Stimulated activated CD8-positive, alpha-beta memory T cell treated with anti-CD3 and anti-CD28 coated beads, Interleukin-12 subunit alpha, Interleukin-12 subunit beta, amount 100 ng/mL, for 4 hours (primary cell): ENCODE results near the gene CEP164.
A peak's percentile ranks its signal among the peaks of the same experiment; 100 is the strongest.

Source experiments
- DNase-seq: peaks from one replicate; pipeline ENCODE4 v3.0.0-alpha.2; 2020; ENCODE audit warnings: low read depth

Gene CEP164

DNA sequence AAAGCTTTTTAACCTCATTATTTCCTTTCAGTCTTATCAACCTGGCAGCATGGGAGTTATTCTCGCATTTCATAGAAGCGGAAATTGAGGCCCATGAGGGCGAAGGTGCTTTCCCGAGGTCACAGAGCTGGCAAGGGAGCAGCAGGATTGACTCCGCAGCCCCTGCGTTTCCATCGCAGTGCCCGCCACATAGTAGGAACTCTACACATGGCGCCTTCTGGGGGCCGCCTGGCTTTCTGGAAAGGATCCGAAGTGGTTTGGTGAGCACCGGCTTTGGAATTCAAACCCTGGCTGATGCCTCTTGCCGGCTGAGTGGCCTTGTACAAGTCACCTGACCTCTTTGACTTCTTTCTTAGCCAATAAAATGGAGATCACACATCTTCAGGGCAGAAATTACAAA is 93.4 kb downstream of the CEP164 start:
- no peak for DNase-seq

DNA sequence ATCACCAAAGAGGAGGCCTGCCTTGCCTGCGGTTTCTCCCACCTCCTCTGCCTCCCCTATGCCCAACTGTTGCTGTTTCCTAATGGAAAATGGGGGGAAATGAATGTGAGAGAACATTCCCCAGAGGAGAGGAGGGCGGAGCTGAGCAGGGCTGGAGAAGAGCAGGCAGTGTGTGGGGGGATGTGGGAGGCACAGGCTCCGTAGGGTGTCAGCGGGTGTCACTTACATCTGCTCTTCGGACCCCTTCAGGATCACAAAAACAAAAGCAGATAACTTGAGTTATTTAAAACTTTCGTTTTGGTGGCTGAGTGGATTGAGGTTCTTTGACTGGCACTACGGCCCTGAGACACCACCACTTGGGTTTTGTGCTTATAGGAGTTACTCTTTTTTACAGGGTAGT is 93.8 kb downstream of the CEP164 start:
- DNase-seq = no peak

DNA sequence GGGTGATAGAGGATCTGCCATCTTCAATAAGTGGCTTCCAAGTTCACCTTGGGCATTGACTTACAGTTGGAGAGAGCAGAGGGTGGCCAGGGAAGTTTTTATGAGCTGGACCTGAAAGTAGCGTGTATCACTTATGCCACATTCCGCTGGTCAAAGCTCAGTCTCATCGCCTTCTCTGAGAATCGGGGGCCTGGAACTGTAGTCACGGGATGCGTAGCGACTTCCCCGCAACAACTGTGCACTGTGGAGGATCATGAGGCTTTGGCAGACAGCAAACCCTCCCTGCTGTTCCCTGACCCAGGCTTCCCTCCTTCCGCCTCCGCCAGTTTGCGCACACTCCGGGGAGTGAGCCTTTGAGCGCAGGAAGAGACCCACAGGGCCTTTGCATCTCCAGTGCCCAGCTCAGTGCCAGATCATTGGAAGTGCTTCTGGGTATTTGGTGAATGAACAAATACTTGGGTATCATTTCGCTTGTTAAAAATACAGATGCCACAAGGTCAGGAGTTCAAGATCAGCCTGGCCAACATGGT is 95.5 kb downstream of the CEP164 start:
- DNase-seq = no peak

DNA sequence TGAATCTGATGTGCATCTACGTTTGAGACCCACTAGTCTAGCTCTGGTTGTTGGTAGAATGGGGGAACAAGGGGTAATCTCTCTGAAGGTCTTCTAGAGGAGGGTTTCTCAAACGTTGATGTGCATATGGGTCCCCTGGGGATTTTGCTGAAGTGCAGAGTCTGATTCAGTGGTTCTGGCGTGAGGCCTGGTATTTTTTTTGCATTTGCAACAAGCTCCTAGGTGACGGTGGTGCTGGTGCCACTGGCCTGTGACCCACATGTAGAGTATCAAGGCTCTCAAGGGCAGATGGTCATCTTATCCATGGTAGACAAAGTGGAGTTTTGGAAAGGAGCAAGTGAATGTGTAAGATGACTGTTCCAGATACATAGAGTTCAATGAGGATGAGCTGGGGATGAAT is 97.1 kb downstream of the CEP164 start:
- no peak for DNase-seq

DNA sequence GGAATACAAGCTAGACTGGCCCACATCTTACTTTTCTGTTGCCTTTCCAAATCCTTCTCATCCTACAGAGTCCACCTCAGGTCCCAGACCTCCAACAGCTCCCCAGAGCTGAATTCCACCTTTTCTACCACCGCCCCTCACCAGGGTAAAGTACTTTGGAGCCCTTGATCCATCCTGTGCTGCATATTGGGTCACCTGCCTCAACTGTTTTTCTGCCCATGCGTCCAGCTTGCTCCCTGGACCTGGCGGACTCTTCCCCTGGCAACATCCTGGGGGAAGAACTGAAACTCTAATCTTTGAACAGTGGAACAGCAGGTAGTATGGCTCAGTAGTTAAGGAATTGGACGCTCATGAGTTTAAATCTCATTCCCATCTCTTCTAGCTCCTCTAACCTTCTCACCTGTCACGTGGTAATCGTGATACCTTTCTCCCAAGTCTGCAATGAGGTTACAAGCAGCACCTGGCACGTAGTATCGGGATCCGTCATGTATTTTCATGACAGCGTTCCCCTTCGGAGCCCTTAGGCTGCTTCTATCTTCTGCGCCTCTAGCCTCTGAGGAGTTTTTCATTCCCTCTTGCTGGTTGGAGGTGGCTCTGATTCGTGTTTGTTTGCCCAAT is 98.1 kb downstream of the CEP164 start:
- no peak for DNase-seq

DNA sequence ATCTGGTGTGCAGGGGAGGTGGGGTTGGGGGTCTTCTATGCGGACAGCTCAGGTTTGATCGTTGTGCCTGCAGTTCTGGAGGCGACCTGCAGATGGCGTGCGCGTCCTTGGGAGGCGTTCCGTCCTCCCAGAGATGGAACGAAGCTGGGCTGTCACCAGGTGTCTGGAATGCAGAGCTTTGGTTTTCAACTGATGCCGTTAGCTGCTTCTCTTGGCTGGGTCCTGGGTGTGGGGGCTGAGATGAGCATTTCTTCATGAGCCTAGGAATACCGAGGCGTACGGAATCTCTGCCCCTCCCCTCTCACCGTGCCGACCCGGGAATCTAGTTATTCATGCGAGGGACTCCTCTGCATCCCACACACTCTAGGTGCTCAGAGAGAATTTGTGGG is 98.6 kb downstream of the CEP164 start:
- DNase-seq = peak; percentile 37

DNA sequence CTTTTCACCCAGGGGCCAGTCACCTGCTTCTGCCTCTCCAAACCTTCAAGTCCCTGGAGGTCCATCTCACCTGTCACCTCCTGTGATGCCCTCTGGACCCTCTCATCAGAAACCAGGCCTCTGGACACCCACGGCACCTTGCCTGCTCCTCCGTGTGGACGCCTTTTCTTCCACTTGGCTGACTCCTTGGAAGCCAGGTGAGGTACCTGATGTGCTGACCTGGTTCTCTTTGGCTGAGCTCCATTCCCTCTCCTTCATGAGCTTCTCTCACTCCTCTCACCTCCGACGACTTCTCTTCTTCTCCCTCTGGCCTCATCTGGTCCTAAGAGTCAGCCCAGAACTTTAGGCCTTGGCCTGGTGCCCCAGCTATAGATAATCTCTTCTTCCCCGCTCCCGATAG is 99.3 kb downstream of the CEP164 start:
- no peak for DNase-seq

DNA sequence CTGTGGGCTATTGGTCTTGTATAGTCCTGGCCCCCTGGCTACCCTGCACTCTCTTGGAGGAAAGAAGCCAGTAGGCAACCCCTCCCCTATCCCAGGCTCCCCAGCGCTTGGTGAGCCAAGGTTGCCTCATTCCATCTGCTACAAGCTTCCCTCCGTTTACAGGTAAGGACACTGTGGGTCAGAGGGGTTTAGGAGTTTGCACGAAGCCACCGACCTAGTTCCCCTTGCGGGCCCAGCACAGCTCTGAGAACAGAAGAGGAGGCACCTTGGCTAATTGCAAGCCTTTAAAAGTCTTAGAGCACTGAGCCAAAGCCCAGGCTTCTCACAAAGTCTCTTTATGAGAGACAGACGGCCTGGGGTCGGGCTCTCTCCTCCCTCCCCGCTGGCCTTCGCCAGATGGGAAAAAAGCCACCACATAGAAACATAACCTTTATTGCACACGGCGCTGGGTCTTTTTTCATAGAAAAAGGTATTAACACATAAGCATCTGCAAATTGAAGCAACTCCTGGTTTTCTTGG is 99.8 kb downstream of the CEP164 start:
- DNase-seq = no peak

DNA sequence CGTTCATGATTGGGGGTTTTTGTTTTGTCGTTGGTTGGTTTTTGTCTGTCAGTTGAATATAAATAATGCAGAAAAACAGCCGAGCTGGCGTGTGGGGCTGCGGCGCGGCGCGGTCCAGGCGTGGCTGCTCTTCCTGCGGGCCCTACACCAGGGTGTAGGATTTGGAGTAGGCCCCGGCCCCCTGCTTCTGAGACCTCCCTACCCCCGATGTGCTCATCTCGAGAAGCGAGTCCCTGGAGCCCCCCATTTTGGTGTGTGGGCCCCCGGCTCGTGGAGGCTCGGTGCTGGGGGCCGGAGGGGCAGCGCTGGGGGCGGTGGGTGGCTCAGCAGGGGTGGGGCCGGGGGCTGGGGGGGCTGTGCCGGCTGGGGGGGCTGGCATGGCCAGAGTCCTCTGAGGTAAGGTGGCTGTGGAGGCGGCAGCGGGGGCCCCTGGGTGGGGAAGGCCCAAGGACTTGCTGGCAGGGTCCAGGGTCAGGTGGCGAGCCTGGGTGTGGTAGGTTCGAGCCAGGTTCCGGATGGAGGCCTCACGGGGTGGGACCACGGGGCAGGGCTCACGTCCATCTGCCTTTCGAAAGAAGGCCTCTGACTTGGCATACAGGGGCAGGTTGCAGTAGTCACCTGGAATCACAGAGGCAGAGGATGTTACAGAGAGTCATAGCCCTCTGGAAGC is 100.7 kb downstream of the CEP164 start:
- no peak for DNase-seq

DNA sequence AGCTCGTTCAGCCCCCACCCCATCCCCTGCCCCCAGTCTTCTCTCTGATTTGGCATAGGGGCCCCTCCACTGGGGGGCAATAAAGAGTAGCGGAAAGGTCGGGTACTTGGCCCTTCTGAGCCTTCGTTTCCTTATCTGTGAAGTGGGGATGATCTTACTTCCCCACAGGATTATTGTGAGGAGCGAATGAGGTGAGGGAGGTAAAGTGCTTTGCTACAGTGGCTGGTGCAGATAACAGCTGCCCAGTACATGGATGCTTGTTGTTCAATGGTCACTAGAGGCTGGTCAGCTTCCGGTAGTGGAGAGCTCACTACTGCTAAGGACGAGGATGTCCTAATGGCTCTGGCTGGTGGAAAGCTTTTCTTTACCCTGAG is 101.2 kb downstream of the CEP164 start:
- no peak for DNase-seq

DNA sequence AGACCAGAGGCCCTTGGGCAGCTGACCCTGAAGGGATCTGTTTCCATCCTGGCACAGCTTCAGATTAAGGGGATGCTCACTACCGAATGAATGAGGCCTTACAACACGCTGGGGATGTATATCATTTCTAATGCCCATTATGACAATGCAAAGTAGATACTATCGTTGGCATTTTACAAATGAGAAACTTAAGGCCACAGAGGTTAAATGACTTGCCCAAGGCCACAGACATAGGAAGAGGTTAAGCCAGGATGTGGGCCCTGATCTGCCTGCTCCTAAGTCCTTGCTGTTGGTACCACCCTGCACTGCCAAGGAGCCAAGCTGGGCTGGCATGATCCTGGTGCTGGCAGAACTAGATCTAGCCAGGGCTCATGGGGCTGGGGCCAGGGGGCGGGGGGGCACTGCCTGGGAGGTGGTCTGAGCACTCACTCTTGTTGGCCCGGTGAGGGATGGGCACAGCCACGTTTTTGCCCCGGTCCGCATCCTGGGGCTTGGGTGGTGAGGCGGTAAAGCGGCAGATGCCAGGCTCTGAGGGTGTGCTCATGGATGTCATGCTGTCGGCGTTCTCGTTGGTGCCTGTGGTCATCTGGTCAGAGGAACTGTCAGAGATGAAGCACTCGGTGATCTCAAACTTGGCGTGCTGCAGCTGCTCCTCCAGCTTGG is 102.8 kb downstream of the CEP164 start:
- DNase-seq = no peak

DNA sequence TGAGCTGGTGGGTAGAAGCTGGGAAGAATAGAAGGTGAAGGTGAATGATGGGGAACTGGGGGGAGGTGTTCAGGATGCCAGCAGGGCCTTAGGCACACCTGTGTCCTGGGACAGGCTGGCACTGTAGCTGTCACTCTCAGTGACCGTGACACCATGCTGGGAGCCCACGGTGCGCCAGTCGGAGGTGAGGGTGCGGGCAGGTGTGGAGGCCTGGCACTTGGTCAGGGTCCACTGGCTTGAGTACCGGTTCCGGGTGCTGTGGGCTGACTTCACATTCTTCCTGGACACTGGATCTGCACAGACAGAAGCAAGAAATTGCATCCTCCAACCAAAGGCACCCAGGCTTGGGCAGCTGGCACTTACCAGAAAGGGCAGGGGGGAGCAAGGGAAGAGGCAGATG is 103.8 kb downstream of the CEP164 start:
- no peak for DNase-seq

DNA sequence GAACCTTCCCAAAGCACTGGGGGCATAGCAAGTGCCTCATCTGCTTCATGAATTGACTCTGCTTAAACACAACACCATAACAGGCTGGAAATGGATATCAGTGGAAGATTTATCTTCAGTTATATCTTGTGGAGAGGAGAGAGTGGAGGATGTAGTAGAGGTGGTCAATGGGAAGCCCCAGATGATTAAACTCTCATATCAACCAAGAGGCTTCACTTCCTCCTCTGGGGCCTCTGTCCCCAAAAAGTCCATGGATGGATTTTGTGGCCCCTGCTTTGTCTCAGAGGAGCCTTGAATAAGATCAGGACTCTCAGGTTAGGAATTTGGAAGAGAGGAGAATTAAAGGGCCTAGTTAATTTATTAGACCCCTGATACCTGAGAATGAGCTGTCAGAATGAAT is 106.1 kb downstream of the CEP164 start:
- no peak for DNase-seq

DNA sequence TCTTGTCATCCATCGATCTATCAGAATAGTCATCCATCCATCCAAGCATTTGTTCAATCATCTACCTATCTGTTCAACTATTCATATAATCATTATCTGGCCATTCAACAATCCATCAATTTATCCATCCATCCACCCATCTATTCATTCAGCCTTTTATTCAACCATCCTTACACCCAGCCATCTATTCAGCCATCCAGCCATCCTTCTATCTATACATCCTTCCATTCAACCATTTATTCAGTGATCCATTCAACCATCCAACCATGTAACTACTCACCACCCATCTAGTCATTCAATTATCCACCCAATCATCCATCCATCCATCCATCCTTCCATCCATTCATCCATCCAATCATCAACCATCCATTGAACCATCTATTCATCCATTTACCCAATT is 106.8 kb downstream of the CEP164 start:
- no peak for DNase-seq

DNA sequence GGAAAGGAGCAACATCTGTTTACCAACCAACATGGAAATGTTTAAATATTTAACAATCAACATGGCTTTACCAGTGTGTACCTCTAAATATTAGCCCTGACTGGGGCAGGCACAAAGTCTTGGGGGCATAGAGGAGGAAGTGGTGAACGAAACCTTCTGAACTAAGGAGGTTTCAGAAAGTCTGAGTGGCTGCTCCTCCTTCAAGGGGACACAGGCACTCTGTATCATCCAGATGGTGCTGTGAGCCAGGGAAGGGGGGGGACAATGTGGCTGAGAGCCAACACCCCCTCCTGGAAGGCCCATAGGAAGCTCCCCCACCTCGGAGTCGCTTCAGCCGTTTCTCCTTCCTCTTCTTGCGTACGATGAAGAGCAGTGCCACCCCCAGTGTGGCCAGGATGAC is 107.7 kb downstream of the CEP164 start:
- DNase-seq = no peak

DNA sequence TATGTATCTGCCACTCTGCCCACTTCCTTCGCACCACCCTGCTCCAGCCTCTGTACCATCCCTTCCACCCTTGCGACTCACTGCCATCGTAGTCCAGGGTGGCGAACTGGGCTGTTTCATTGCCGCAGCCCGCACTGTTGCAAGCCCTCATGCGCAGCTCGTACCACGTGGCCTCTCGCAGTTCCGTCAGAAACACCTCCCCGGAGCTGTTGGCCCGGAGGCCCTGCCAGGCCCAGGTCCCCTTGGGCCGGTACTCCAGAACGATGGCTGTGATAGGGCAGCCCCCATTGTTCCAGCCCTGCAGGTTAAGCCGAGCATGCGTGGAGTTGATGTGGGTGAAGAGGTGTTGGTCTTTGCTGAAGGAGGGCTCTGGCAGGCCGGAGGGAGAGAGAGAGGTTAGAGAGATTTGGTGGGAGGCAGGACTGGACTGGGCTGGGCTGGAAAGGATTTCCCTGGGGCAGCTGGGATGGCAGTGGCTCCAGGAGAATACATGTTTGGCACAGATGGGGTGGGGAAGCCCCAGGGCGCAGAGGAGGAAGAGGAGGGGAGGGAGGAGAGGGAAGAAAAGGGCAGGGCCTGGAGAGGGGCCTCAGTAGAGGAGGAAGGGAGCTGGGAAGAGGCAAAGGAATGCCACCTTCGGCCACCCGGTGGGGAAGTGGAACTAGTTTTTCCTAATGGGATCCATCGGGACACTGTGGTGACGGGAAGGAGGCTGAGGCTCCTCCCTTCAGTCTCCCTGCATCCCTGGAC is 109.6 kb downstream of the CEP164 start:
- DNase-seq = no peak

DNA sequence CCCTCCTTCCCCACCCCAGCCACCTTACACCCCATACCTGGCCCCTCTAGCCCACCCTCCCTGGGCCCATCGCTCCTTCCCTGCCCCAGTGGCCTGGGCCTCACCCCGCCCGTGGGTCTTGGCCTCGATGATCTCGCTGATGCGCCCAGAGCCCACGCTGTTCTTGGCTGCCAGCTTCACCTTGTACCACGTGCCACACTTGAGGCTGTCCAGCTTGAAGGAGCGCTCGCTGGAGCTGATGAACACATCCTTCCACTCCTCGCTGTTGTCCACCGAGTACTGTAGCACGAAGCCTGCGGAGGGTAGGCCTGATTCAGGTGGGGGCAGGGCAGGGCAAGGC is 110.1 kb downstream of the CEP164 start:
- no peak for DNase-seq

DNA sequence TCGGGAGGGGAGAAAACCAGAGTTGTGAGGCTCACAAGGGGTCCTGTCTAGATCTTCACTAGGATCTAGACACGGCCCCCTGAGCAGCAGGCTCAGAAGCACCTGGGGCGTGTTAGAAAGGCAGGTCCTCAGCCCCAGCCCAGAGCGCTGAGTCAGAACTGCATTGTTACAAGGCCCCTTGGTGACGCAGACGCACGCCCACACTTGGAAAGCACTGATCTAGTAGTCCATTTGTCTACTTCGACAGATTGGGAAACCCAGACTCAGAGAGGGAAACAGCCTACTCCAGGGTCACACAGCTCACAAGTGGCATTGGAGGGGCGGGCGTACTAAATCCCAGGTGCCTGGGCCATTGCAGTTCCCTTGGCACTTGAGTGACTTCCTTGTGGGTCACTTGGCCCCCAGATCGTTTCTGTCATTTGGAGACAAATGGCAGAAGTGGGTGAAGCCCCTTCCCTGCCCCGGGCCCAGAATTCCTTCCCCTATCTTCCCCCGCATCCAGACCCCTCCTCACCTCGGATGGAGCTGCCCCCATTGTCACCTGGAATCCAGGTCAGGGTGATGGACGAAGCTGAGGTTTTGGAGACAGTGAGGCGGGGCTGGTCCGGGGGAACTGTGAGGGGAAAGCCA is 110.8 kb downstream of the CEP164 start:
- DNase-seq = no peak

DNA sequence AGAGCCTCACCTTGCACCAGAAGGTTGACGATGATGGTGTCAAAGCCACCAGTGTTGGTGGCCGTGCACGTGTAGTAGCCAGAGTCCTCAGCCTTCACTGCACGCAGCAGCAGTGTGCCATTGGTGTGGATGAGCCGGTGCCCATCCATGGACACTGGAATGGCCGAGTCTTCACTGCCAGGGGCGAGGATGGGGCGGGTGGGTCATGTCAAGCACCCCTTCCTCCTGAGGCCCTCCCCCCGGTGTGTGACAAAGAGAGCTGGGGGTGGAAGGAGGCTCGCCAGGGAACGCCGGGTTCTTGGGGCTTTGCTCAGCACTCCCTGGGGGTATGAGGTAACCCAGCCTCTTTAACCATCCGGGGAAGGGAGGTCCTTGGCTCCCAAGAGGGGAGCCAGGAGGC is 111.6 kb downstream of the CEP164 start:
- DNase-seq = no peak

DNA sequence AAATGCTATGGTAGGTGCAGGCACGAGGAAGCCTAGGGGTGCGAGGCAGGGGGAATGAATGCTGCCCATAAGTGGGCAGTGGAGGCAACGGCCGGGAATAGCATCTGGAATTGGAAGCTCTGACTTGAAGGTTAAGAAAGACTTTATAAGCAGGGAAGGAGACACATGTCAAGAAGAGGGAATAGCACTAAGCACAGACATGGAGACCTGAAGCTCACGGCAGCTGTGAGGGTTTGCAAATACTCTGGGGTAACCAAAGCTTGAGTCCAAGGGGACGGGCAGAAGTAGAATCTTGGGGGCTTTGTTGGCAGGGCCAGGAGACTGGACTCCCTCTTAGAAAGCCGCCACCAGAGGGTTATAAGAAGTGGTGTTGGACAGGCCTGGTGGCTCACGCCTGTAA is 112.6 kb downstream of the CEP164 start:
- DNase-seq = no peak

DNA sequence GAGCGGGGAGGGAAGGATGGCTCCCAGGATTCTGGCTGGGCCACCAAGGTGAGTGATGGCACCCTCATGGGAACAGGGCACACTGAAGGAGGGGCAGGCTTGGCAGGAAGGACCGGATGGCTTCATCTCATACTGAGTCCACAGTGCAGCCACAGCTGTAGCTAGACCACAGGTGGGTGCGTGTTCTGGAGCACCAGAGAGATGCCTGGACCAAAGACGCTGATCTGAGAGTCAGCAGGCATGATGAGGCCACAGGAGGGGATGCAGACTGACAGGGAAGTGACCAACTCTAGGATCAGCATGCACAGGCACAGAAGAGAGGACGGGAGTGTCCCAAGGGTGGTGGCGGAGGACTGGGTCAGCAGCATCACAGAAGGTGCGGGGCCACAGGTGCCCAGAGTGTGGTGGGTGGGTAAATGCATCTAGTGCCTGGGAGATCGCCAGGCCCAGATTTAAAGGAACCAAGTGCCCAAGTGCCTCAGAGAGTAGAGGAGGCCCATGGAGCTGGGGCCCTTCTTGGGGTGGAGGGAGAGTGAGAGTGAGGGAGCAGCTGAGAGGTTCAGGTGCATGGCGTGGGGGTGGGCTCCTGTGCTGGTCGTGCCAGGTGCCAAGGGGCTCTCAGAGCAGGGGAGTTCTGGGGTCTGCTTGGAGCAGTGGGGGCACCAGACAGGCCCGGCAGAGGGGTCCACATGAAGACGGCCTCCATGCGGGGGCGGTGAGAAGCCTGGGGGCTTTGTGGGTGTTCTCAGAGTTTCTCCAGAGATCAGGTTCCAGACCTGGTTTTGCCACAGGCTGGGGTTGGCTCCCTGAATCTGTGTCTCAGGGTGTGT is 113.7 kb downstream of the CEP164 start:
- no peak for DNase-seq
